Measurements from ENCODE around the gene ASAP2.

DNA sequence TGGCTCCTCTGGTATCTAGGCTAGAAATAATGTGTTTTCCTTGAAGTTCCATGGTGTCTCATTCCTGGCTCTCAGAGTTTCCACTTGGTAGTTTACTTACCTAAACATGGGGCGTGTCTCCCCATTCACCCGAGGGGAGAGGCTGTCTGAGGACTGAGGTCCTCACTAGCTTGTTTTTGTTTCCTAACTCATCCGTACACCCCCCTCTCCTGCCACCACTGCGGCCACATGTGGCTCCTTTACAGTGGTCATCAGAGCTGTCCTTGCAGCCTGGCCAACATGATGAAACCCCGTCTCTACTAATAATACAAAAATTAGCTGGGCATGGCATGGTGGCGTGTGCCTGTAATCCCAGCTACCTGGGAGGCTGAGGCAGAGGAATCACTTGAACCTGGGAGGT, 106.0 kb downstream of the ASAP2 start:
- TF ChIP-seq, protein P1, sequence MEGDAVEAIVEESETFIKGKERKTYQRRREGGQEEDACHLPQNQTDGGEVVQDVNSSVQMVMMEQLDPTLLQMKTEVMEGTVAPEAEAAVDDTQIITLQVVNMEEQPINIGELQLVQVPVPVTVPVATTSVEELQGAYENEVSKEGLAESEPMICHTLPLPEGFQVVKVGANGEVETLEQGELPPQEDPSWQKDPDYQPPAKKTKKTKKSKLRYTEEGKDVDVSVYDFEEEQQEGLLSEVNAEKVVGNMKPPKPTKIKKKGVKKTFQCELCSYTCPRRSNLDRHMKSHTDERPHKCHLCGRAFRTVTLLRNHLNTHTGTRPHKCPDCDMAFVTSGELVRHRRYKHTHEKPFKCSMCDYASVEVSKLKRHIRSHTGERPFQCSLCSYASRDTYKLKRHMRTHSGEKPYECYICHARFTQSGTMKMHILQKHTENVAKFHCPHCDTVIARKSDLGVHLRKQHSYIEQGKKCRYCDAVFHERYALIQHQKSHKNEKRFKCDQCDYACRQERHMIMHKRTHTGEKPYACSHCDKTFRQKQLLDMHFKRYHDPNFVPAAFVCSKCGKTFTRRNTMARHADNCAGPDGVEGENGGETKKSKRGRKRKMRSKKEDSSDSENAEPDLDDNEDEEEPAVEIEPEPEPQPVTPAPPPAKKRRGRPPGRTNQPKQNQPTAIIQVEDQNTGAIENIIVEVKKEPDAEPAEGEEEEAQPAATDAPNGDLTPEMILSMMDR (optimal IDR thresholded peaks at IDR 0.05 in 1 of 3, IDR thresholded peaks at IDR 0.05 in 1 of 3, conservative IDR thresholded peaks at IDR 0.05 in 1 of 3; ENCODE audit: extremely low read depth in 1 of 3, insufficient read depth in 2 of 3, low read length in 3 of 3), result no peak
- TF ChIP-seq EZH2 (IDR thresholded peaks at IDR 0.05; ENCODE audit: low read length), result no peak
